HG02852 (cell line): Measurements from ENCODE around the gene RFC5.
"Not testable (repeated sequence)": the region's sequence is repeated elsewhere in the genome, so short reads cannot be mapped to it uniquely, and the experiment has no call there.

ENCODE experiments used
- ATAC-seq: cut with Tn5 transposase; IDR thresholded peaks from one replicate; pipeline ENCODE4 v1.9.1; 2021; ENCODE audit warnings: mild to moderate bottlenecking, moderate library complexity; ENCODE audit not compliant: unreplicated experiment

Gene RFC5

GRCh38 chr12:118070650-118071049 lies 54.1 kb downstream of the RFC5 start:
- no peak for ATAC-seq

GRCh38 chr12:118073768-118074167 lies 57.3 kb downstream of the RFC5 start:
- no peak for ATAC-seq

DNA sequence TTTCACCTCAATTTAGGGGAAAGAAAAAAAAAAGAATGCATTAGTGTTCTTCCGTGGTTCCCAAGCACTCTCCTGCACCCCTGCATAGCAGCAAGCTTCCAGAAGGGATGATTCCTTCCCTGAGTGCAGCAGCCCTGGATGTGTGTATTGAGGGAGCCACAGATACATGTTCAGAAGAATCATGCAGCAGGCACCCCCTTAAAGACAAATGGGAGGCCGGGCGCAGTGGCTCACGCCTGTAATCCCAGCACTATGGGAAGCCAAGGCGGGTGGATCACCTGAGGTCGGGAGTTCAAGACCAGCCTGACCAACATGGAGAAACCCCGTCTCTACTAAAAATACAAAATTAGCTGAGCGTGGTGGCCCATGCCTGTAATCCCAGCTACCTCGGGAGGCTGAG lies 65.0 kb downstream of the RFC5 start:
- ATAC-seq, result not testable (repeated sequence)
